RWPE1 (cell line): ENCODE results near the gene STAG1.

ENCODE experiments used
- CTCF ChIA-PET: fragments of 350-600 bp; sonication (Branson Sonifier 250); formaldehyde crosslinking; extraction: SDS; loops from one replicate; lab custom pipeline; 2021; lab: Yijun Ruan, JAX
- POLR2A ChIA-PET: fragments of 400-600 bp; formaldehyde crosslinking; extraction: SDS; loops from one replicate; lab custom pipeline; 2020; ENCODE audit warnings: antibody characterized with exemption; ENCODE audit not compliant: low non-redundant PET; lab: Yijun Ruan, JAX
- DNase-seq: peaks from one replicate; pipeline ENCODE4 v3.0.0; 2012; ENCODE audit warnings: low spot score
- H3K27ac ChIP-seq: fragments of 450-650 bp; 2 replicates; pipeline ENCODE4 v1.5.1; 2017
- CTCF ChIP-seq: fragments of 450-650 bp; conservative IDR thresholded peaks from 2 replicates; pipeline ENCODE4 v1.5.1; 2017; ENCODE audit warnings: low read depth, mild to moderate bottlenecking

Gene STAG1

GRCh38 chr3:136427236-136427635 lies 324.9 kb downstream of the STAG1 start:
- no peak overlapping the region for H3K27ac ChIP-seq
- CTCF ChIA-PET: no interaction called here
- TF ChIP-seq CTCF: no peak
- no peak for DNase-seq
- POLR2A ChIA-PET: no interaction called here

- POLR2A ChIA-PET: no interaction called here
- CTCF ChIA-PET: no interaction called here
- H3K27ac ChIP-seq: no peak overlapping the region
- DNase-seq: no peak
- TF ChIP-seq CTCF: no peak
These were observed 337.7 kb downstream of the STAG1 start for GRCh38 chr3:136414476-136414875.

GRCh38 chr3:136412307-136412706 lies 339.9 kb downstream of the STAG1 start:
- no peak overlapping the region for H3K27ac ChIP-seq
- ChIA-PET CTCF (no interaction called here), POLR2A (no interaction called here)
- no peak for DNase-seq
- TF ChIP-seq CTCF: no peak

- ChIA-PET CTCF (interaction anchor here (0.6 kb wide), 1 partner anchor 368 kb away, joined by 3 read pairs; no protein-coding TSS in a partner anchor), POLR2A (no interaction called here)
- no peak for DNase-seq
- no peak overlapping the region for H3K27ac ChIP-seq
- TF ChIP-seq CTCF: no peak
These were observed 342.6 kb downstream of the STAG1 start for GRCh38 chr3:136409549-136409948.

- no peak for TF ChIP-seq CTCF
- no peak for DNase-seq
- ChIA-PET CTCF (no interaction called here), POLR2A (no interaction called here)
- H3K27ac ChIP-seq: no peak overlapping the region
These were observed 348.1 kb downstream of the STAG1 start for GRCh38 chr3:136404056-136404455.

GRCh38 chr3:136396916-136397315 lies 355.3 kb downstream of the STAG1 start:
- POLR2A ChIA-PET: no interaction called here
- CTCF ChIA-PET: interaction anchor here (0.8 kb wide), 1 partner anchor 66 kb away, joined by 3 read pairs; no protein-coding TSS in a partner anchor

More at GRCh38 chr3:136396916-136397315, 355.3 kb downstream of the STAG1 start:
- no peak for DNase-seq
- no peak overlapping the region for H3K27ac ChIP-seq
- TF ChIP-seq CTCF: no peak
